NB4 (cell line): ENCODE results near the gene TYRO3.

Source experiments
- CTCF ChIP-seq: IDR thresholded peaks from one replicate; pipeline ENCODE4 v1.5.1; 2012; ENCODE audit warnings: low read depth, low read length
- POLR2A ChIP-seq: IDR thresholded peaks from 2 replicates; pipeline ENCODE4 v1.6.1; 2011; ENCODE audit warnings: mild to moderate bottlenecking; ENCODE audit not compliant: insufficient read length; ENCODE audit errors: extremely low read depth

- TF ChIP-seq CTCF (no peak), POLR2A (no peak)
Observed at GRCh38 chr15:41564960-41565502, 6.0 kb downstream of the TYRO3 start.
